Lower leg skin (tissue), 3 donors: ENCODE data around the gene GRID2.

Source experiments
- POLR2A ChIP-seq, 2 donors: fragments of 450-650 bp; IDR thresholded peaks; one replicate each; pipeline ENCODE4 v1.6.1; 2016 to 2017; ENCODE audit warnings: antibody characterized with exemption in 2 of 2, mild to moderate bottlenecking in 1 of 2, moderate library complexity in 1 of 2
- TF ChIP-seq, protein P1 (sequence below), 3 donors: fragments of 450-650 bp; IDR thresholded peaks; one replicate each; pipeline ENCODE4 v1.5.1; 2016; ENCODE audit warnings: antibody characterized with exemption in 3 of 3, mild to moderate bottlenecking in 3 of 3, moderate library complexity in 2 of 3

DNA sequence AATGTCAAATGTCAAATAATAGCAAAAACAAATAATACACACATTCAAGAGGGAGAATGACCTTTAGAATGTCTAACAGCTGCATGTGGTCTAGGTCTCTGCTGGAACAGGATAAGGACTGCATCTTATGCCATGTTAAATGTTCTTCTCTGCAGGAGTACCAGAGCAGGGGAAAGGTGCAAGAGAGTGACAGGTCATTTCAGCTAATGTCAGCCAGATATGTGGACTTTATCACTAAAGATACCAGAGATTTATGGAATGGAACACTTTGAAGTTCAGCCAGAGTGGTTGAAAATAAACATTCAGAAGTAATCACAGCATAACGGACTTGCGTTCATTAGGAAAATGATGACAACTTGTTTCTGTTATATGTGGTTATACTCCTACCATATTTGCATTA is 24.3 kb downstream of the GRID2 start:
- TF ChIP-seq, protein P1, sequence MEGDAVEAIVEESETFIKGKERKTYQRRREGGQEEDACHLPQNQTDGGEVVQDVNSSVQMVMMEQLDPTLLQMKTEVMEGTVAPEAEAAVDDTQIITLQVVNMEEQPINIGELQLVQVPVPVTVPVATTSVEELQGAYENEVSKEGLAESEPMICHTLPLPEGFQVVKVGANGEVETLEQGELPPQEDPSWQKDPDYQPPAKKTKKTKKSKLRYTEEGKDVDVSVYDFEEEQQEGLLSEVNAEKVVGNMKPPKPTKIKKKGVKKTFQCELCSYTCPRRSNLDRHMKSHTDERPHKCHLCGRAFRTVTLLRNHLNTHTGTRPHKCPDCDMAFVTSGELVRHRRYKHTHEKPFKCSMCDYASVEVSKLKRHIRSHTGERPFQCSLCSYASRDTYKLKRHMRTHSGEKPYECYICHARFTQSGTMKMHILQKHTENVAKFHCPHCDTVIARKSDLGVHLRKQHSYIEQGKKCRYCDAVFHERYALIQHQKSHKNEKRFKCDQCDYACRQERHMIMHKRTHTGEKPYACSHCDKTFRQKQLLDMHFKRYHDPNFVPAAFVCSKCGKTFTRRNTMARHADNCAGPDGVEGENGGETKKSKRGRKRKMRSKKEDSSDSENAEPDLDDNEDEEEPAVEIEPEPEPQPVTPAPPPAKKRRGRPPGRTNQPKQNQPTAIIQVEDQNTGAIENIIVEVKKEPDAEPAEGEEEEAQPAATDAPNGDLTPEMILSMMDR (IDR thresholded peaks at IDR 0.05), result no peak
- no peak for TF ChIP-seq POLR2A (IDR thresholded peaks at IDR 0.05)
